Fibroblast of lung (primary cell): ENCODE results near the gene ABCC11.
"Not testable (repeated sequence)": the region's sequence is repeated elsewhere in the genome, so short reads cannot be mapped to it uniquely, and the experiment has no call there.

Experiments
- EZH2 ChIP-seq: IDR thresholded peaks from 2 replicates; pipeline ENCODE4 v1.5.1; 2012; ENCODE audit warnings: low read length, control low read depth, mild to moderate bottlenecking; ENCODE audit errors: missing control alignments
- TF ChIP-seq, protein P1 (sequence below), 2 donors: IDR thresholded peaks in 1 of 2; conservative IDR thresholded peaks in 1 of 2; 1 replicate in 1 of 2; 2 replicates in 1 of 2; pipeline ENCODE4 v1.5.1; 2011 to 2012; ENCODE audit warnings: low read length in 2 of 2, control low read depth in 1 of 2, inconsistent platforms in 1 of 2, low read depth in 1 of 2, mild to moderate bottlenecking in 1 of 2

- TF ChIP-seq, protein P1, sequence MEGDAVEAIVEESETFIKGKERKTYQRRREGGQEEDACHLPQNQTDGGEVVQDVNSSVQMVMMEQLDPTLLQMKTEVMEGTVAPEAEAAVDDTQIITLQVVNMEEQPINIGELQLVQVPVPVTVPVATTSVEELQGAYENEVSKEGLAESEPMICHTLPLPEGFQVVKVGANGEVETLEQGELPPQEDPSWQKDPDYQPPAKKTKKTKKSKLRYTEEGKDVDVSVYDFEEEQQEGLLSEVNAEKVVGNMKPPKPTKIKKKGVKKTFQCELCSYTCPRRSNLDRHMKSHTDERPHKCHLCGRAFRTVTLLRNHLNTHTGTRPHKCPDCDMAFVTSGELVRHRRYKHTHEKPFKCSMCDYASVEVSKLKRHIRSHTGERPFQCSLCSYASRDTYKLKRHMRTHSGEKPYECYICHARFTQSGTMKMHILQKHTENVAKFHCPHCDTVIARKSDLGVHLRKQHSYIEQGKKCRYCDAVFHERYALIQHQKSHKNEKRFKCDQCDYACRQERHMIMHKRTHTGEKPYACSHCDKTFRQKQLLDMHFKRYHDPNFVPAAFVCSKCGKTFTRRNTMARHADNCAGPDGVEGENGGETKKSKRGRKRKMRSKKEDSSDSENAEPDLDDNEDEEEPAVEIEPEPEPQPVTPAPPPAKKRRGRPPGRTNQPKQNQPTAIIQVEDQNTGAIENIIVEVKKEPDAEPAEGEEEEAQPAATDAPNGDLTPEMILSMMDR (conservative IDR thresholded peaks at IDR 0.05 in 1 of 2, IDR thresholded peaks at IDR 0.05 in 1 of 2; ENCODE audit: low read depth in 1 of 2, low read length in 2 of 2): not testable (repeated sequence)
- not testable (repeated sequence) for TF ChIP-seq EZH2
These were observed 7.2 kb downstream of the ABCC11 start for GRCh38 chr16:48240147-48240546.
